Chondrocyte (in vitro differentiated cells): ENCODE data around the gene CFAP68. TPM values are rescaled to one million over a fixed set of nuclear protein-coding genes. Genes with fewer than 3 reads are reported as not detected.

ENCODE experiments used
- DNase-seq: peaks from one replicate; pipeline ENCODE4 v3.0.0; 2021; ENCODE audit warnings: mixed read lengths, low spot score
- H3K27ac Mint-ChIP-seq: one replicate; pipeline ENCODE4 v1.8.0; 2021; ENCODE audit warnings: mild to moderate bottlenecking, moderate library complexity, mixed read lengths; ENCODE audit not compliant: unreplicated experiment
- H3K27me3 Mint-ChIP-seq: 2 replicates; pipeline ENCODE4 v1.8.0; 2021; ENCODE audit warnings: low read depth, mixed read lengths
- H3K36me3 Mint-ChIP-seq: 2 replicates; pipeline ENCODE4 v1.8.0; 2021; ENCODE audit warnings: low read depth, mixed read lengths
- H3K4me1 Mint-ChIP-seq: 2 replicates; pipeline ENCODE4 v1.8.0; 2021; ENCODE audit warnings: low read depth, mild to moderate bottlenecking, mixed read lengths
- H3K4me3 Mint-ChIP-seq: one replicate; pipeline ENCODE4 v1.8.0; 2021; ENCODE audit warnings: mild to moderate bottlenecking, moderate library complexity, mixed read lengths; ENCODE audit not compliant: unreplicated experiment
- H3K9me3 Mint-ChIP-seq: 2 replicates; pipeline ENCODE4 v1.8.0; 2021; ENCODE audit warnings: low read depth, mixed read lengths
- total RNA-seq: library from RNA; stranded (reverse); gene quantifications from 3 replicates; pipeline ENCODE4 v1.2.1, GENCODE V29; 2021
- TF ChIP-seq, protein P1 (sequence below): fragments of 200-600 bp; sonication (generic); IDR thresholded peaks from 2 replicates; pipeline ENCODE4 v1.5.0; 2021; ENCODE audit warnings: antibody characterized with exemption, mild to moderate bottlenecking, moderate library complexity

CFAP68 gene
- total RNA-seq, 1 donor from 2014 or later = 11.3 TPM

DNA sequence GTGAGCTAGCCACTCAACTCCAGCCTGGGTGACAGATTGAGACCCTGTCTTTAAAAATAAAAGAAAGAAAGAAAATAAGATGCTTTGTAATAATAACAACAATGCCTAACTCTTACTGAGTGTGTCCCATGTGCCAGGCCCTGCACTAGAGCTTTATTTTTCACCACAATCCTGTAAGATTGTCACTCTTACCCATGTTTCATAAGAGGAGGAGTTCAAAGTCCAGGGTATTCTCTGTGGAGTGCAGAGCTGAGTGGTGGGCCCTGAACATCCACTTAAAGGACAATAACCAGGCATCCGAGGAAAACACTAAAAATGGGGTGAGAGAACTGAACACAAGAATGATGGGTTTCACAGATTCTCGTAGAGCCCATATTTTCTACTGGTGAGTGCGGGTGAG, 38.4 kb downstream of the CFAP68 start:
- Mint-ChIP-seq H3K27ac (no peak overlapping the region), H3K27me3 (no peaks in the 10 kb centered on the region), H3K36me3 (no peaks in the 10 kb centered on the region), H3K4me1 (peaks cover 72% of the 10 kb centered on the region), H3K4me3 (no peak overlapping the region), H3K9me3 (no peaks in the 10 kb centered on the region)
- DNase-seq = no peak
- TF ChIP-seq, protein P1, sequence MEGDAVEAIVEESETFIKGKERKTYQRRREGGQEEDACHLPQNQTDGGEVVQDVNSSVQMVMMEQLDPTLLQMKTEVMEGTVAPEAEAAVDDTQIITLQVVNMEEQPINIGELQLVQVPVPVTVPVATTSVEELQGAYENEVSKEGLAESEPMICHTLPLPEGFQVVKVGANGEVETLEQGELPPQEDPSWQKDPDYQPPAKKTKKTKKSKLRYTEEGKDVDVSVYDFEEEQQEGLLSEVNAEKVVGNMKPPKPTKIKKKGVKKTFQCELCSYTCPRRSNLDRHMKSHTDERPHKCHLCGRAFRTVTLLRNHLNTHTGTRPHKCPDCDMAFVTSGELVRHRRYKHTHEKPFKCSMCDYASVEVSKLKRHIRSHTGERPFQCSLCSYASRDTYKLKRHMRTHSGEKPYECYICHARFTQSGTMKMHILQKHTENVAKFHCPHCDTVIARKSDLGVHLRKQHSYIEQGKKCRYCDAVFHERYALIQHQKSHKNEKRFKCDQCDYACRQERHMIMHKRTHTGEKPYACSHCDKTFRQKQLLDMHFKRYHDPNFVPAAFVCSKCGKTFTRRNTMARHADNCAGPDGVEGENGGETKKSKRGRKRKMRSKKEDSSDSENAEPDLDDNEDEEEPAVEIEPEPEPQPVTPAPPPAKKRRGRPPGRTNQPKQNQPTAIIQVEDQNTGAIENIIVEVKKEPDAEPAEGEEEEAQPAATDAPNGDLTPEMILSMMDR = no peak

DNA sequence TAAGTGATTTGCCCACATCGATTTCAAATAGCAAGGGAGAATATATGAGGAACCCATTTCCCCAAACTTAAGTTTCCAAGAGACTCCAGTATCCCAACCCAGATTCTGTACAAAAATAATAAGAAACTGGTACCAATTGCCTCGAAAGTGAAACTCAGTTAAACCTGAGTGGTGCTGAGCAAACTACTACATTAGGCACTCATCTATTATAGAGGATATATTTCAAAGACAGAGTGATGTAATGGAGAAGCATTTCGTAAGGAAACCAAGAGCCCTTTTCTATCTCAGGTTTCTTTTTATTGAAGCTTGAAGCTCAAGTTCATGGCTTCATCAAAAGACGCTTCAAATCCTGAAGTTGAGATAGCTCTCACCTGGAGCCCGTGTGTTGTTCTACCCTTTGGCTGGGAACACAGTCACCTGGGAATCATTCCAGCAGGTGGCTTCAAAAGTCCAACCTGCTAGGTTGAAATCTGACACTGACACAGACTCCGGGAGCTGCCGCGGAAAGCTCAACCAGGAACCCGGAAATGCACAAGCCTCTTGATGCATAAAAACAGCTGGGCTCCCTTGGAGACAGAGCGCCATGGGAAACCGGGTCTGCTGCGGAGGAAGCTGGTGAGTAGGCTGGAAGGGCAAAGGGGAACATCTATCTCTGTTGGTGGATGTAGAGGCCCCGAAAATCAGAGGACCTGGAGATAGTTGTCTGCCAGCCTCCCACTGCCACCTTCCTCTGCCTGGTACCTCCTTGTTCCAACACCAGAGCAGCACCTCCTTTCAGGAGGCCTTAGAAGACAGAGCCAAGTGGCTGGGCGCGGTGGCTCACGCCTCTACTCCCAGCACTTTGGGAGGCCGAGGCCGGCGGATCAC, 39.3 kb downstream of the CFAP68 start, which contains the start of gene C11orf52:
Gene C11orf52 (plus strand): TSS at position 524 of the 867 bp plus-strand sequence. CDS start 60 bp downstream, at position 584.
- Mint-ChIP-seq H3K27ac (peak within 1 kb of the TSS; percentile 63), H3K27me3 (no peaks in the 10 kb centered on the region), H3K9me3 (no peaks in the 10 kb centered on the region), H3K4me1 (peaks cover 72% of the 10 kb centered on the region), H3K36me3 (no peaks in the 10 kb centered on the region), H3K4me3 (peak within 1 kb of the TSS; percentile 16)
- DNase-seq = no peak
- TF ChIP-seq, protein P1 = no peak

DNA sequence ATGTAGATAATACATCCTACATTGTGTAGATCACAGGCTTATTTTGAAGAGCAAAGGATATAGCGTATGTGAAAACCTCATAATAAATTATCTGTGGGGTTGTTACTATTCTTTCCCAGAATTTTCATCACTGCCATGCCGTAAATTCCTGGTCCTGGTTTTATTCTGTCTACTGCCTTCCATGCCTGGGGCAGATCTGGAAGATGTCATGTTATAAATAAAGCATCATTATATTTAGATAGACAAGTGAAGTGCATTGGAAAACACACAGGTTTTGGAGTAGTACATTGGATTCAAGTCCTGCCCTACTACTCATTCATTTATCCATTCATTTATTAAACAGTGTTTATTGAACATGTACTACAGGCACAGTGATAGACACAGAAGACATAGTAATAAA, 41.6 kb downstream of the CFAP68 start:
- Mint-ChIP-seq H3K4me3 (no peak overlapping the region), H3K27me3 (no peaks in the 10 kb centered on the region), H3K27ac (no peak overlapping the region), H3K4me1 (peaks cover 71% of the 10 kb centered on the region), H3K9me3 (no peaks in the 10 kb centered on the region), H3K36me3 (no peaks in the 10 kb centered on the region)
- TF ChIP-seq, protein P1 = no peak
- DNase-seq = no peak

DNA sequence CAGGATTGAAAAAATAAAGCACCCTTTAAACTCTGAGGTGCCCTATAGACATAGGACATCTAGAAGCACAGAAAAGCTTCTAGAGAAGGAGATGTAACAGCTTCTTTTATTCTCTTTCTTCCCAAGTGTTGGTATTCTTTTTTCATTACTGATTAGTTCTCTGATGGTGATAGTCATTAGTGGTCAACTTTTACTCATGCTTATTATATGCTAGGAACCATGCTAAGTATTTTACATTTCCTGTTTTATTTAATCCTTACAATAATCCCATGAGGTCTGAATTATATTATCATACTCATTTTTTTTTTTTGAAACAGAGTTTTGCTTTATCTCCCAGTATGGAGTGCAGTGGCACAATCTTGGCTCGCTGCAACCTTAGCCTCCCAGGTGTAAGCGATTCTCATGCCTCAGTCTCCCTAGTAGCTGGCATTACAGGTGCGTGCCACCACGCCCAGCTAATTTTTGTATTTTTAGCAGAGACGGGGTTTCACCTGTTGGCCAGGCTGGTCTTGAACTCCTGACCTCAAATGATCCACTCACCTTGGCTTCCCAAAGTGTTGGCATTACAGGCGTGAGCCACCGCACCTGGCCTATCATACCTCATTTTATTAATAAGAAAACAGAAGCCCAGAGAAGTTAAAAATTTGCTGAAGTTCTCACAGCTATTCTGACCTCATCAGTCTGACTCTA, 42.3 kb downstream of the CFAP68 start:
- no peaks in the 10 kb centered on the region for H3K36me3 Mint-ChIP-seq
- H3K27me3 Mint-ChIP-seq = no peaks in the 10 kb centered on the region
- H3K9me3 Mint-ChIP-seq = no peaks in the 10 kb centered on the region
- H3K4me3 Mint-ChIP-seq = no peak overlapping the region
- peaks cover 70% of the 10 kb centered on the region for H3K4me1 Mint-ChIP-seq
- TF ChIP-seq, protein P1 = no peak
- peak overlapping the region; percentile 49 for H3K27ac Mint-ChIP-seq
- DNase-seq = no peak

DNA sequence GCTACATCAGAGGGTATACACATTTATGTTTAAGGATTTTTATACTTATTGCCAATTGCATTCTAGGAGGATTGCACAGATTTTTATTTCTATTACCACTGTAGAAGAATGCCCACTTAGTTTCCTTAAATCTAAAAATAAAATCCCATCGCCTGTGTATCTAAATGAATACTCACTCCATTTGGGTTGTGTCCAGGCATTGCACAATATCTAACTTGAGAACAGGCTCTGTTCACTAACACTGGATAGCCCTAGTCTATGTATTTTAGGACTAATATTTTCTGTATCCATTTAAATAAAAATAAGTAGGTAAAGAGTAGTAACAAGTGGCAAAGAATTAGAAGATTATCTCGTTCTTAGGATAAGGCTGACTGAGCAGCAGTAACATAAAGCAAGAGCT, 43.5 kb downstream of the CFAP68 start:
- Mint-ChIP-seq H3K36me3 (no peaks in the 10 kb centered on the region), H3K27me3 (no peaks in the 10 kb centered on the region), H3K27ac (peak overlapping the region; percentile 96), H3K4me1 (peaks cover 71% of the 10 kb centered on the region), H3K9me3 (no peaks in the 10 kb centered on the region), H3K4me3 (peak overlapping the region; percentile 52)
- TF ChIP-seq, protein P1 = no peak
- DNase-seq = no peak
